Measurements from ENCODE around the gene SYT17. TPM values are rescaled to one million over a fixed set of nuclear protein-coding genes. Genes with fewer than 3 reads are reported as not detected.

Gene SYT17
- total and polyA plus RNA-seq, 10 of the 15 experiments (the other 5 are each of a cell fraction or from before 2014, with no cell fraction given), result 3.7 to 12.3 (median 5.0) TPM

DNA sequence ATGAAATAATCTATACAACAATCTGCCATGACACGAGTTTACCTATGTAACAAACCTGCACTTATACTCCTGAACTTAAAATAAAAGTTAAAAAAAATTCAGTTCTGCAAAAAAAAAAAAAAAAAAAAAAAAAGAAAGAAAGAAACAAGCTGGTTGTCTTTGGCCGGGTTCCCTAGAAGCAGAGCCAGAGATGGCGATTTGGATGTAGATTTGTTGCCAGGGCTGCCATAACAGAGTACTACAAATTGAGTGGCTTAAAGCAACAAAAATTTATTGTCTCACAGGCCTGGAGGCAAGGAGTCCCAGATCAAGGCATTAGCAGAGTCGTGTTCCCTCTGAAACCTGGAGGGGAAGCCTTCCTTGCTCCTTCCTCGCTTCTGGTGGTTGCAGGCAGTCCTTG is 20.4 kb downstream of the SYT17 start:
- Histone ChIP-seq H3K36me3 (ENCODE audit: control insufficient read depth in 2 of 2, insufficient read depth in 2 of 2, low read length in 1 of 2) (no peaks in the 10 kb centered on the region; a peak in 1 of 4 replicates), H2AFZ (ENCODE audit: control insufficient read depth, low read depth, low read length) (no peak overlapping the region), H4K20me1 (ENCODE audit: control insufficient read depth, insufficient read depth) (no peaks in the 10 kb centered on the region), H3K79me2 (ENCODE audit: control insufficient read depth, insufficient read depth, low read length) (no peaks in the 10 kb centered on the region), H3K4me3 (no peak overlapping the region), H3K4me2 (ENCODE audit: control insufficient read depth, insufficient read depth) (no peak overlapping the region), H3K9me3 (replicated peaks; ENCODE audit: control insufficient read depth, insufficient read depth, low read length) (no peaks in the 10 kb centered on the region), H3K4me1 (ENCODE audit: control insufficient read depth, insufficient read depth, low read length) (no peaks in the 10 kb centered on the region), H3K9ac (ENCODE audit: control insufficient read depth, insufficient read depth, low read length) (no peak overlapping the region), H3K27ac (ENCODE audit: control insufficient read depth, insufficient read depth) (no peak overlapping the region), H3K27me3 (replicated peaks in 1 of 2; ENCODE audit: control insufficient read depth in 2 of 2, insufficient read depth in 2 of 2, low read length in 1 of 2) (no peaks in the 10 kb centered on the region; a peak in 1 of 4 replicates)
- DNase-seq (ENCODE audit: low read depth, low spot score) (no peak), ATAC-seq (no peak), FAIRE-seq (no peak)
- SMC1A ChIA-PET (ENCODE audit: uncharacterized antibody, unreplicated experiment), result no interaction called here
- WGBS (ENCODE audit: insufficient coverage, insufficient replicate concordance, low lambda C conversion rate, missing lambda C conversion rate), result 30% methylated on average over 5 of the region's 5 CpGs
- CTCF ChIA-PET, result interaction anchor here (2.4 kb wide), 1 partner anchor 9 kb away, joined by 17 read pairs; no protein-coding TSS in a partner anchor
- no peak for TF ChIP-seq HCFC1 (IDR thresholded peaks at IDR 0.05; ENCODE audit: low read length)
- intact Hi-C loops (cut with micrococcal nuclease; ENCODE audit: unreplicated experiment) (no loop called here), in situ Hi-C loops (cut with MboI) (no loop called here)
- POLR2A ChIA-PET, result no interaction called here
- no TSS peak for BruUV-seq (replicated peaks)
- RAD21 ChIA-PET (ENCODE audit: unreplicated experiment), result no interaction called here

- no peak for TF ChIP-seq SUPT20H (IDR thresholded peaks at IDR 0.05; ENCODE audit: borderline replicate concordance, control insufficient read depth, low read depth, low read length)
- TF ChIP-seq BHLHE40 (IDR thresholded peaks at IDR 0.05; ENCODE audit: borderline replicate concordance in 1 of 2, low read depth in 2 of 2, low read length in 1 of 2), result no peak
- TF ChIP-seq USF1 (IDR thresholded peaks at IDR 0.05; ENCODE audit: borderline replicate concordance, extremely low read length, insufficient read depth, low read depth, low read length), result no peak
- TF ChIP-seq SMAD5 (IDR thresholded peaks at IDR 0.05; ENCODE audit: low read depth), result no peak
- TF ChIP-seq NFYA (IDR thresholded peaks at IDR 0.05; ENCODE audit: borderline replicate concordance, low read depth, low read length), result no peak
- no peak for TF ChIP-seq NFXL1 (IDR thresholded peaks at IDR 0.05; ENCODE audit: borderline replicate concordance)
- no peak for TF ChIP-seq POLR2A (IDR thresholded peaks at IDR 0.05; ENCODE audit: low read depth, low read length)
- no peak for TF ChIP-seq IKZF2 (IDR thresholded peaks at IDR 0.05)
- no peak for TF ChIP-seq MAX (IDR thresholded peaks at IDR 0.05; ENCODE audit: low read depth, low read length)
- TF ChIP-seq MXI1 (IDR thresholded peaks at IDR 0.05; ENCODE audit: low read depth, low read length), result no peak
- TF ChIP-seq, protein P1, sequence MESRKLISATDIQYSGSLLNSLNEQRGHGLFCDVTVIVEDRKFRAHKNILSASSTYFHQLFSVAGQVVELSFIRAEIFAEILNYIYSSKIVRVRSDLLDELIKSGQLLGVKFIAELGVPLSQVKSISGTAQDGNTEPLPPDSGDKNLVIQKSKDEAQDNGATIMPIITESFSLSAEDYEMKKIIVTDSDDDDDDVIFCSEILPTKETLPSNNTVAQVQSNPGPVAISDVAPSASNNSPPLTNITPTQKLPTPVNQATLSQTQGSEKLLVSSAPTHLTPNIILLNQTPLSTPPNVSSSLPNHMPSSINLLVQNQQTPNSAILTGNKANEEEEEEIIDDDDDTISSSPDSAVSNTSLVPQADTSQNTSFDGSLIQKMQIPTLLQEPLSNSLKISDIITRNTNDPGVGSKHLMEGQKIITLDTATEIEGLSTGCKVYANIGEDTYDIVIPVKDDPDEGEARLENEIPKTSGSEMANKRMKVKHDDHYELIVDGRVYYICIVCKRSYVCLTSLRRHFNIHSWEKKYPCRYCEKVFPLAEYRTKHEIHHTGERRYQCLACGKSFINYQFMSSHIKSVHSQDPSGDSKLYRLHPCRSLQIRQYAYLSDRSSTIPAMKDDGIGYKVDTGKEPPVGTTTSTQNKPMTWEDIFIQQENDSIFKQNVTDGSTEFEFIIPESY (IDR thresholded peaks at IDR 0.05), result no peak
- no peak for TF ChIP-seq SUZ12 (IDR thresholded peaks at IDR 0.05; ENCODE audit: unreplicated experiment)
- no peak for TF ChIP-seq SREBF2 (IDR thresholded peaks at IDR 0.05; ENCODE audit: low read length)
- no peak for TF ChIP-seq GATAD2B (conservative IDR thresholded peaks at IDR 0.05; ENCODE audit: low read depth)
- no peak for TF ChIP-seq NFIC (IDR thresholded peaks at IDR 0.05; ENCODE audit: low read depth, low read length)
- Histone ChIP-seq H3K27me3 (replicated peaks in 1 of 2; ENCODE audit: control insufficient read depth in 2 of 2, insufficient read depth in 2 of 2, low read length in 1 of 2) (no peaks in the 10 kb centered on the region; a peak in 2 of 4 replicates), H3K4me3 (no peak overlapping the region), H3K9me3 (replicated peaks; ENCODE audit: control insufficient read depth, insufficient read depth, low read length) (no peaks in the 10 kb centered on the region; the same call in 2 of the 3 replicates), H3K36me3 (ENCODE audit: control insufficient read depth in 2 of 2, insufficient read depth in 2 of 2, low read length in 1 of 2) (no peaks in the 10 kb centered on the region; a peak in 1 of 4 replicates), H3K4me2 (ENCODE audit: control insufficient read depth, insufficient read depth) (no peak overlapping the region), H3K27ac (ENCODE audit: control insufficient read depth, insufficient read depth) (no peak overlapping the region), H3K9ac (ENCODE audit: control insufficient read depth, insufficient read depth, low read length) (no peak overlapping the region), H3K4me1 (ENCODE audit: control insufficient read depth, insufficient read depth, low read length) (no peaks in the 10 kb centered on the region), H2AFZ (ENCODE audit: control insufficient read depth, low read depth, low read length) (no peak overlapping the region), H3K79me2 (ENCODE audit: control insufficient read depth, insufficient read depth, low read length) (no peaks in the 10 kb centered on the region), H4K20me1 (ENCODE audit: control insufficient read depth, insufficient read depth) (no peaks in the 10 kb centered on the region)
- ATAC-seq (no peak), DNase-seq (ENCODE audit: low read depth, low spot score) (no peak), FAIRE-seq (no peak)
- RAD21 ChIA-PET (ENCODE audit: unreplicated experiment), result no interaction called here
- intact Hi-C loops (cut with micrococcal nuclease; ENCODE audit: unreplicated experiment) (no loop called here), in situ Hi-C loops (cut with MboI) (no loop called here)
- SMC1A ChIA-PET (ENCODE audit: uncharacterized antibody, unreplicated experiment), result no interaction called here
- WGBS (ENCODE audit: insufficient coverage, insufficient replicate concordance, low lambda C conversion rate, missing lambda C conversion rate), result 67% methylated on average over 4 of the region's 4 CpGs
- BruUV-seq (replicated peaks), result no TSS peak
- CTCF ChIA-PET, result interaction anchor here (1.5 to 2.8 kb wide), 2 partner anchors 7 to 13 kb away, joined by 5 to 7 read pairs; no protein-coding TSS in a partner anchor
- POLR2A ChIA-PET, result no interaction called here
Measured at GRCh38 chr16:19192865-19193264, 24.8 kb downstream of the SYT17 start.

All from GM12878 (cell line).